Lung (tissue), 12 donors: ENCODE results near the gene CHRNA7. TPM values are rescaled to one million over a fixed set of nuclear protein-coding genes. Genes with fewer than 3 reads are reported as not detected.
A peak's percentile ranks its signal among the peaks of the same experiment; 100 is the strongest.

Experiments
- ATAC-seq: fragments of 200-7000 bp; cut with Tn5 transposase; one replicate; pipeline ENCODE4 v1.9.1; 2020; ENCODE audit warnings: moderate number of reproducible peaks; ENCODE audit not compliant: insufficient read depth, low FRiP score
- DNase-seq, 3 donors: peaks; one replicate each; pipeline ENCODE4 v3.0.0-alpha.2; 2013 to 2017
- H3K27ac ChIP-seq, 2 donors: one replicate each; pipeline ENCODE4 v1.5.1; 2013; ENCODE audit warnings: mild to moderate bottlenecking in 2 of 2, moderate library complexity in 2 of 2, control low read depth in 1 of 2, inconsistent platforms in 1 of 2, low read depth in 1 of 2, low read length in 1 of 2
- H3K27me3 ChIP-seq, 3 donors: one replicate each; pipeline ENCODE4 v1.5.1; 2013; ENCODE audit warnings: low read length in 2 of 3; ENCODE audit not compliant: control insufficient read depth in 3 of 3, insufficient read depth in 3 of 3
- H3K36me3 ChIP-seq, 4 donors: one replicate each; pipeline ENCODE4 v1.5.1; 2013; ENCODE audit warnings: low read length in 4 of 4, mild to moderate bottlenecking in 1 of 4, moderate library complexity in 1 of 4; ENCODE audit not compliant: control insufficient read depth in 4 of 4, insufficient read depth in 4 of 4
- H3K4me1 ChIP-seq, 5 donors: one replicate each; pipeline ENCODE4 v1.5.1; 2013; ENCODE audit warnings: low read length in 5 of 5, mild to moderate bottlenecking in 2 of 5, moderate library complexity in 1 of 5; ENCODE audit not compliant: control insufficient read depth in 5 of 5, insufficient read depth in 5 of 5
- H3K4me3 ChIP-seq: one replicate; pipeline ENCODE4 v1.5.1; 2013; ENCODE audit warnings: mild to moderate bottlenecking, control low read depth, moderate library complexity
- H3K9ac ChIP-seq, 2 donors: one replicate each; pipeline ENCODE4 v1.5.1; 2013; ENCODE audit warnings: low read length in 2 of 2, control low read depth in 1 of 2; ENCODE audit not compliant: insufficient read depth in 1 of 2
- H3K9me3 ChIP-seq, 4 donors: one replicate each; pipeline ENCODE4 v1.5.1; 2013; ENCODE audit warnings: low read length in 3 of 4, mild to moderate bottlenecking in 1 of 4, moderate library complexity in 1 of 4; ENCODE audit not compliant: control insufficient read depth in 4 of 4, insufficient read depth in 3 of 4
- CTCF ChIP-seq: IDR thresholded peaks from 2 replicates; pipeline ENCODE4 v1.5.1; 2012; ENCODE audit warnings: mild to moderate bottlenecking; ENCODE audit errors: control extremely low read depth, extremely low read depth
- WGBS, 2 donors: extraction: QIAGEN DNeasy Blood & Tissue Kit; methylation state at CpG; one replicate each; pipeline ENCODE4 v1.1.7; 2013; 5-methylcytosine and 5-hydroxymethylcytosine counted together
- polyA plus RNA-seq, 2 donors: library from polyadenylated mRNA; stranded (reverse); fragments of 200-250 nt; gene quantifications; one replicate each; pipeline ENCODE4 v1.2.1, GENCODE V29; 2013
- total RNA-seq, 2 donors: library from RNA; depleted of rRNA in 1 of 2; stranded (reverse); fragments of >200 nt in 1 of 2; gene quantifications; one replicate each; pipeline ENCODE4 v1.2.1, GENCODE V29; 2014 to 2021
- donor health status: control.
- donor health status: control.
- donor health status: Bipolar disorder and iron deficiency.
- donor health status: healthy.
- donor health status: DM: yes; HTN: yes; CAD: no.

CHRNA7 gene
- total and polyA plus RNA-seq, 4 donors, result 0.30 to 2.7 (median 1.4) TPM

GRCh38 chr15:32099956-32100684 is 69.8 kb downstream of the CHRNA7 start:
- no peaks in the 10 kb centered on the region for H3K27me3 ChIP-seq
- H3K27ac ChIP-seq, result no peak overlapping the region
- no peak overlapping the region for H3K4me3 ChIP-seq
- H3K36me3 ChIP-seq, result no peaks in the 10 kb centered on the region
- WGBS, 2 donors, result 80 to 86% methylated on average over 10 of the region's 10 CpGs
- TF ChIP-seq CTCF, result no peak
- no peak overlapping the region for H3K9ac ChIP-seq
- H3K4me1 ChIP-seq, result no peaks in the 10 kb centered on the region
- no peak for DNase-seq
- H3K9me3 ChIP-seq, result no peaks in the 10 kb centered on the region
- no peak for ATAC-seq

GRCh38 chr15:32104061-32104995 is 74.0 kb downstream of the CHRNA7 start:
- DNase-seq, result peak in 2 of 3 donors; percentile 11 to 27
- 52 to 58% methylated on average over 18 of the region's 18 CpGs for WGBS, 2 donors

GRCh38 chr15:32105258-32106241 is 75.2 kb downstream of the CHRNA7 start:
- DNase-seq (peak in 1 of 3 donors; percentile 10), ATAC-seq (no peak)
- Histone ChIP-seq H3K9ac (no peak overlapping the region), H3K4me1 (no peaks in the 10 kb centered on the region), H3K9me3 (no peaks in the 10 kb centered on the region), H3K36me3 (no peaks in the 10 kb centered on the region), H3K27me3 (no peaks in the 10 kb centered on the region), H3K4me3 (no peak overlapping the region), H3K27ac (no peak overlapping the region)
- TF ChIP-seq CTCF, result no peak
- 64 to 73% methylated on average over 11 of the region's 11 CpGs for WGBS, 2 donors

More at GRCh38 chr15:32104061-32104995, 74.0 kb downstream of the CHRNA7 start:
- no peak overlapping the region for H3K27ac ChIP-seq
- H3K9ac ChIP-seq, result no peak overlapping the region
- no peaks in the 10 kb centered on the region for H3K27me3 ChIP-seq
- no peak for ATAC-seq
- H3K4me1 ChIP-seq, result no peaks in the 10 kb centered on the region
- no peaks in the 10 kb centered on the region for H3K9me3 ChIP-seq
- no peaks in the 10 kb centered on the region for H3K36me3 ChIP-seq
- no peak for TF ChIP-seq CTCF
- H3K4me3 ChIP-seq, result no peak overlapping the region
